IPS DF 6.9 (cell line): ENCODE results near the gene P4HTM.

ENCODE experiments used
- DNase-seq: peaks from one replicate; pipeline ENCODE4 v3.0.0-alpha.2; 2013; ENCODE audit warnings: low read depth, low spot score
- H3K27ac ChIP-seq: one replicate; pipeline ENCODE4 v1.5.1; 2013; ENCODE audit warnings: low read length, control low read depth
- H3K27me3 ChIP-seq: 2 replicates; pipeline ENCODE4 v1.6.1; 2013; ENCODE audit warnings: mild to moderate bottlenecking, low read length; ENCODE audit not compliant: control insufficient read depth, insufficient read depth
- H3K36me3 ChIP-seq: 2 replicates; pipeline ENCODE4 v1.6.1; 2013; ENCODE audit warnings: low read length; ENCODE audit not compliant: control insufficient read depth, insufficient read depth
- H3K4me1 ChIP-seq: 2 replicates; pipeline ENCODE4 v1.6.1; 2013; ENCODE audit warnings: low read length; ENCODE audit not compliant: control insufficient read depth, insufficient read depth
- H3K4me3 ChIP-seq: 2 replicates; pipeline ENCODE4 v1.5.1; 2013; ENCODE audit warnings: mild to moderate bottlenecking, low read length
- H3K9me3 ChIP-seq: 2 replicates; pipeline ENCODE4 v1.6.1; 2013; ENCODE audit warnings: low read length, inconsistent platforms; ENCODE audit not compliant: control insufficient read depth, insufficient read depth
- WGBS: extraction: QIAGEN DNeasy Blood & Tissue Kit; methylation state at CpG from one replicate; pipeline ENCODE4 v1.1.7; 2013; ENCODE audit warnings: mixed read lengths, missing lambda C conversion rate; ENCODE audit not compliant: insufficient read length, insufficient coverage; 5-methylcytosine and 5-hydroxymethylcytosine counted together

The P4HTM gene

GRCh38 chr3:48983096-48983495 lies 6.9 kb upstream of the P4HTM start:
- Histone ChIP-seq H3K4me1 (no peaks in the 10 kb centered on the region), H3K36me3 (peaks cover 31% of the 10 kb centered on the region; the same call in 1 of the 2 replicates)

GRCh38 chr3:48984663-48985062 lies 5.4 kb upstream of the P4HTM start:
- Histone ChIP-seq H3K4me3 (no peak overlapping the region), H3K9me3 (no peaks in the 10 kb centered on the region), H3K36me3 (peaks cover 23% of the 10 kb centered on the region; the same call in 1 of the 2 replicates), H3K27ac (no peak overlapping the region), H3K27me3 (no peaks in the 10 kb centered on the region), H3K4me1 (peaks cover 3% of the 10 kb centered on the region; the same call in 1 of the 2 replicates)
- DNase-seq = no peak

More at GRCh38 chr3:48983096-48983495, 6.9 kb upstream of the P4HTM start:
- H3K4me3 ChIP-seq = no peak overlapping the region
- H3K27me3 ChIP-seq = no peaks in the 10 kb centered on the region
- no peak overlapping the region for H3K27ac ChIP-seq
- DNase-seq = no peak
- no peaks in the 10 kb centered on the region for H3K9me3 ChIP-seq
- WGBS = no CpG with 5 or more reads among the region's 4 CpGs

- no peak overlapping the region for H3K4me3 ChIP-seq
- H3K27ac ChIP-seq = no peak overlapping the region
- no peaks in the 10 kb centered on the region for H3K27me3 ChIP-seq
- DNase-seq = no peak
- peaks cover 3% of the 10 kb centered on the region; the same call in 1 of the 2 replicates for H3K4me1 ChIP-seq
- peaks cover 16% of the 10 kb centered on the region; the same call in 1 of the 2 replicates for H3K36me3 ChIP-seq
- WGBS = no CpG with 5 or more reads among the region's 7 CpGs
- H3K9me3 ChIP-seq = no peaks in the 10 kb centered on the region
Measured at GRCh38 chr3:48985831-48986376, 4.1 kb upstream of the P4HTM start.

GRCh38 chr3:48989126-48989795 lies 780 bp upstream of the P4HTM start:
- H3K27ac ChIP-seq = no peak overlapping the region
- WGBS = no CpG with 5 or more reads among the region's 21 CpGs
- H3K4me1 ChIP-seq = peaks cover 4% of the 10 kb centered on the region; the same call in 1 of the 2 replicates
- H3K4me3 ChIP-seq = peak overlapping the region; percentile 47
- DNase-seq = no peak
- H3K27me3 ChIP-seq = no peaks in the 10 kb centered on the region
- H3K36me3 ChIP-seq = peaks cover 5% of the 10 kb centered on the region; the same call in 1 of the 2 replicates
- no peaks in the 10 kb centered on the region for H3K9me3 ChIP-seq

- H3K4me3 ChIP-seq = peak overlapping the region; percentile 47
- no peak for DNase-seq
- no peaks in the 10 kb centered on the region for H3K36me3 ChIP-seq
- H3K27me3 ChIP-seq = no peaks in the 10 kb centered on the region
- H3K4me1 ChIP-seq = peaks cover 4% of the 10 kb centered on the region; the same call in 1 of the 2 replicates
- no CpG with 5 or more reads among the region's 40 CpGs for WGBS
- no peaks in the 10 kb centered on the region for H3K9me3 ChIP-seq
- no peak overlapping the region for H3K27ac ChIP-seq
Measured at GRCh38 chr3:48990636-48991469, 812 bp downstream of the P4HTM start.

- Histone ChIP-seq H3K9me3 (no peaks in the 10 kb centered on the region), H3K4me1 (peaks cover 4% of the 10 kb centered on the region; the same call in 1 of the 2 replicates), H3K36me3 (no peaks in the 10 kb centered on the region), H3K27ac (no peak overlapping the region), H3K4me3 (no peak overlapping the region), H3K27me3 (no peaks in the 10 kb centered on the region)
- no peak for DNase-seq
- no CpG with 5 or more reads among the region's 5 CpGs for WGBS
Measured at GRCh38 chr3:48991851-48992545, 2.0 kb downstream of the P4HTM start.

GRCh38 chr3:48993834-48994233 lies 3.8 kb downstream of the P4HTM start:
- no peaks in the 10 kb centered on the region for H3K27me3 ChIP-seq
- H3K27ac ChIP-seq = no peak overlapping the region
- H3K36me3 ChIP-seq = no peaks in the 10 kb centered on the region
- no peaks in the 10 kb centered on the region for H3K9me3 ChIP-seq
- peaks cover 4% of the 10 kb centered on the region; the same call in 1 of the 2 replicates for H3K4me1 ChIP-seq
- H3K4me3 ChIP-seq = no peak overlapping the region
- DNase-seq = no peak

GRCh38 chr3:48996640-48997039 lies 6.6 kb downstream of the P4HTM start:
- Histone ChIP-seq H3K4me1 (peaks cover 3% of the 10 kb centered on the region), H3K36me3 (no peaks in the 10 kb centered on the region), H3K27ac (no peak overlapping the region), H3K27me3 (no peaks in the 10 kb centered on the region), H3K9me3 (no peaks in the 10 kb centered on the region), H3K4me3 (no peak overlapping the region)
- no CpG with 5 or more reads among the region's 8 CpGs for WGBS
- no peak for DNase-seq

GRCh38 chr3:48997102-48997635 lies 7.1 kb downstream of the P4HTM start:
- no peak for DNase-seq
- H3K27me3 ChIP-seq = no peaks in the 10 kb centered on the region
- WGBS = no CpG with 5 or more reads among the region's 8 CpGs
- no peak overlapping the region for H3K4me3 ChIP-seq
- H3K9me3 ChIP-seq = no peaks in the 10 kb centered on the region
- H3K4me1 ChIP-seq = peaks cover 3% of the 10 kb centered on the region
- H3K27ac ChIP-seq = no peak overlapping the region
- no peaks in the 10 kb centered on the region for H3K36me3 ChIP-seq
